HG03354 (cell line): ENCODE data around the gene PIAS1.
"Not testable (repeated sequence)": the region's sequence is repeated elsewhere in the genome, so short reads cannot be mapped to it uniquely, and the experiment has no call there.

ENCODE experiments used
- ATAC-seq: cut with Tn5 transposase; IDR thresholded peaks from one replicate; pipeline ENCODE4 v1.9.1; 2021; ENCODE audit warnings: mild to moderate bottlenecking; ENCODE audit not compliant: unreplicated experiment, poor library complexity, severe bottlenecking

The PIAS1 gene

DNA sequence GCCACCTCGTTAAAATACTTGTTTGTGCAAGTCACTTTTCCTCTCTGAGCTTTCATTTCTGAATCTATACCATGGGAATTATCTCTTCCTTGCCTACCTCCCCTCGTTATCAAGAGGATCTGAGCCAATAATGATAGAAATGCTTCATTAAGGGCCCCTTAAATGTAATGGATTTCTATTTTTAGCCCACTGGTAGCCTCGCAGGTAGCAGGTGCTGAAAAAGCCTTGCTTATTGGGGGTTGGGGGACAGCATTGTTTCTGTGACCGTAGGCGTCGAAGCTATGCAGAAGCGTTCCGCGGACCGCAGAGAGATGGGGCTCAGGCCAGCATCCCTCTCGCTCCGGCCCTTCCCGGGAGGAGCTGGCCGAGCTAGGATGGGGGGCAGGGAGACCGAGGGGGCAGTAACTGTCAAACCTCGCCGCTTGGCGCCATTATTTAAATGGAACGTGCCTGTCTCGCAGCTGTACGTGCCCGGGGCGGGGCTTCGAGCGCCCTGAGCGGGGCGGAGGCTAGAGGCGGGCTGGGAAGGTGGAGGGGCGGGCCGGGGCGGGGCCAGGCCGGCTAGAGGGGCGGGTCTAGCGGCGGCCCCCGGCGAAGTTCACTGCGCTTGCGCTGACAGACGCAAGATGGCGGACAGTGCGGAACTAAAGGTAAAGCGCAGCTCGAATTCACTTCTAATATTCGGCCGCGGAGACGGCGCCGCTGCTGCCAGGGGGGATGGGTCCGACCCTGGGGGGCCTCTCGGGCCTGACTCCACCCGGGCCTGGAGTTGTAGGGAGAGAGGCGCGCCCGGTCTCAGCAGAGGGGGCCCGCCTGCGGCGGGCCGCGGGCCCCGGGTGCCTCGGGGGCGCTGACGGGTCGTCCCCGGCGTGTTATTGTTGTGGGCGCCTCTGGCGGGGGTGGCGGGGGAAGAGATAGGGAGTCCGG, at the start of gene PIAS1:
Gene PIAS1, plus strand, starts transcription at position 615 of the 927 bp plus-strand sequence. Its CDS starts 12 bp downstream, at position 627.
- peak; percentile 81 for ATAC-seq

DNA sequence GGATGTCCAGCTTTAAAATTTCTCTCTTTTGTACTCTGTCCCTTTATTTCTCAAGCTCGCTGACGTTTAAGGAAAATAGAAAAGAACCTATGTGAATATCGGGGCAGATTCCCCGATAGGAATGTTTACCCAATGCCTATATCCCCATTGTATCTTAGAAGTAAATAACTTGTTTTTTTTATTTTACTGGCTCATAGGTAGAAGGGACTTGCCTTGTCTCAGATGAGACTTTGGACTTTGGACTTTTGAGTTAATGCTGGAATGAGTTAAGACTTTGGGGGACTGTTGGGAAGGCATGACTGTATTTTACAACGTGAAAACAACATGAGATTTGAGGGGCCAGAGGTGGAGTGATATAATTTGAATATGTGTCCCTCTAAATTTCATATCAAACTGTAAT, 46.5 kb upstream of the PIAS1 start:
- not testable (repeated sequence) for ATAC-seq

- no peak for ATAC-seq
These were observed 43.6 kb upstream of the PIAS1 start for GRCh38 chr15:68010361-68011153.

DNA sequence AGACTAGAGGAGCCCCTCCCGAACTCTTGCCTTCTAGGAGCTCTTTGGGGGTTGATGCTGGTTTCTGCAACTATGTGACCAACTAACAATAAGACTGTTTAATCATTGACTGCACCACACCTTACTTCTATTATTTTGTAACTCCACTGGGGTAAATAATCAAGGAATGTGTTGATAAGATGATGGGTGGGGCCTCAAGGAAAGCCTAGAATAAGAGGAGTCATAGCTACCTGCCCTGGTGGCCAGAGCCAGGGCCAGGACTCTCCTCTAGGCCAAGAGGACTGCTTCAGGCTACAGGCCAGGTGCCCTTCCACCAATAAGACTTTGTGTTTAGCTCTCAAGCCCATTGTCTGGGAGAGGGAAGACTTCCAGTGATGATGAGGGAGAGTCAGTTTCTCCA, 41.2 kb upstream of the PIAS1 start:
- no peak for ATAC-seq

GRCh38 chr15:68014219-68014618, 39.9 kb upstream of the PIAS1 start:
- ATAC-seq, result no peak

DNA sequence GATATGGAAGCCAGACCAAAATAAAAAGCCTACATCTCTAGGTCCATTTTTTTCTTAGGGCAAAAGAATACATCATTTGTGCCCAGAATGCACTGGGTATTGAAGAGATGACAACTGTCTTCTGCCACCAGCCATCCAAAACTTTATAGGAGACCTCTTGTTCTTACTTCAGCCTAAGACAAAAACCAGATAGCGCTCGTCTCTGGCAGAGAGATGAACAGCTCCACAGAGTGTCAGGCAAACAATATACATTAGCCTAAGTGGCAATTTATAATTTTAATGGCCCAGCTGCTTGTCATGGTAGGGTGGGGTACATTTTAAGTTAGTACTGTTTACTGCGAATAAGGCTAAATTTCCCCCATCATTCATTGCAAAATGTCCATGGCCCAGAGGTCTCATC, 38.9 kb upstream of the PIAS1 start:
- ATAC-seq, result no peak

GRCh38 chr15:68017201-68017600, 36.9 kb upstream of the PIAS1 start:
- ATAC-seq, result no peak

DNA sequence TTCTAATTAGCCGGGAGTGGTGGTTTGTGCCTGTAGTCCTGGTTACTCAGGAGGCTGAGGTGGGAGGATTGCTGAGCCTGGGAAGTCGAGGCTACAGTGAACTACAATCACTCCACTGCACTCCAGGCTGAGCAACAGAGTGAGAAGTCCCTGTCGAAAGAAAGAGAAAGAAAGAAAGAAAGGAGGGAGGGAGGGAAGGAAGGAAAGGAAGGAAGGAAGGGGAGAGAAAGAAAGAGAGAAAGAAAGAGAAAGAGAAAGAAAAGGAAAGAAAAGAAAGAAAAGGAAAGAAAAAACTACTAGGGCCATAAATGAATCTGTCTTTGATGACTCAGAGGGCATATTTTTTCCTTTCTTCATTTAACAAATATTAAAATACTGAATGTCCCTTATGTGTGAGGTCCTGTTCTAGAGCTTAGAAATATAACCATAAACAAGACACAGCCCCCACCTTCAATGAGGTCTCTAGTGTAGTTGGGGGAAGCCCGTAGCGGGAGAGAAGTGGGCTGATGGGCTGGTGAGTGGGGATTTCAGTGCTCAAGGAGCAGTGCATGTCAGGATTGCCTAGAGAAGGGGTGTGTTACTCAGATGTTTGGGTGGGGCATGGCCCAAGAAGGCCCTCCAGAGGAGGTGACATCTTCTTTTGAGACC, 35.2 kb upstream of the PIAS1 start:
- ATAC-seq, result no peak

DNA sequence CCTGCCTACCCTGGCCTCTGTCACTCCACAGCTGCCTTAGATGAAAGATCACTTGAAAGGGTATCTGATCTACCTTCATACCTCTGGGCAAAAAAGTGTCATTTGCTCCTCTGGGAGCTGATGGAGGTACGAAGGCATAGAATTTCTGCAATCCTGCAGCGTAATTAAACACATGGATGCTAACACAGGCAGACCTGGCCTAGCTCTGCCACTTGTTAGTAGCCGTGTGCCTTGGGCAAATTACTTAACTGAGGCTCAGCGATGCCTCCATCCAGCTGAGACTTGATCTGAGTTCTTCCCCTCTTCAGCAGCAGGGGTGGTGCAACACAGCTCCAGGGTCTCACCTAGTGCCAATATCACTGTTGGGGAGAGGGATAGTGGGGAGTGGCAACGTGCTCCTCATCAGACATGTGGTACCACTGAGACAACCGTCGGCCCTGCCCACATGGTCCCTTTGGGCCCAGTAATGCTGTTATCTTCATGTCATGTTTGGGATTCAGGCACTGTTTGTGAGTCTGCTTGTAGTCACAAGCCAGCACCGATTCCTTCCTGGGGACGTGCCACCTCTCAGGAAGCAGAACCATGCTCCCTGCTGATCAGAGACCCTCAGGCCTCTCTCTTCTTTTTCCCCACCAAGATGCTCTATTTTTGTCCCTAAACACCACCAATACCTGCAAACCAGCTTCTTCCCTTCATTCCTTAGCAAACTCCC, 34.1 kb upstream of the PIAS1 start:
- no peak for ATAC-seq

DNA sequence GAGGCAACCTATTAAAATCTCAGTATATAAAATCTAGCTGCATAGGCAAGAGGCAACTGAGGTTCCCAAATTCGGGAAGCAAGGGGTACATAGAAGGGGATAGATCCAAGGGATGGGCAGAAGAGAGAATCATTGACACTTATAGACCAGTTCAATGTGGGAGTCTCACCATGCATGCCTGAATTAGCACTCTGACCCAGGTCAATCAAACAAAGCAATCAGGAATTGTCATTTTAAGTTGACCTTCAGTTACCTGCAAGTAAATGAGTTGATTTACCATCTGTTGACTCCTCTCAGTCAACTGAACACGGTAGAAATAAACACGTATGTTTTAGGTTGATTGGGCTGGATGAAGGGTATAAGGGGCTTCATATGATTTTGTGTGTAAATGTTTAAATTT, 33.4 kb upstream of the PIAS1 start:
- no peak for ATAC-seq

DNA sequence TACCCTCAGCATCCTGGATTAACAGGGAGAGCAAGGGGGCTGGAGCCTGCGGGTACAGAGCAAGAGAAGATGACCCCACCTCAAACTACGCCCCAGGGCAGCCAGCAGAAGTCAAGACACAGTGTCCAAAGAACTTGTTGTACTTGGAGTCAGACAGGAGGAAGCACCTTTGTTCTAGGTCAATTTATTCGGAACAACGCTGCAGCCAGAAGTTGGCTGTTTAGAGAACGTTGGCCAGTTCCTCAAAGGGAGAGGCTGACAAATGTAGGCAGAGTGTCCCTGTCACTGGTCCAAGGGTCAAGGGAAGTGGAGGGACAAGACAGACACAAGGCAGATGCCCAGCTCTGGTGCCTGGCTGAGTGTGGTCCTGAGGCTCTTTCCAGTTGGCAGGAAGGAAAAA, 32.1 kb upstream of the PIAS1 start:
- no peak for ATAC-seq

- ATAC-seq, result no peak
These were observed 30.6 kb upstream of the PIAS1 start for GRCh38 chr15:68023307-68024101.

DNA sequence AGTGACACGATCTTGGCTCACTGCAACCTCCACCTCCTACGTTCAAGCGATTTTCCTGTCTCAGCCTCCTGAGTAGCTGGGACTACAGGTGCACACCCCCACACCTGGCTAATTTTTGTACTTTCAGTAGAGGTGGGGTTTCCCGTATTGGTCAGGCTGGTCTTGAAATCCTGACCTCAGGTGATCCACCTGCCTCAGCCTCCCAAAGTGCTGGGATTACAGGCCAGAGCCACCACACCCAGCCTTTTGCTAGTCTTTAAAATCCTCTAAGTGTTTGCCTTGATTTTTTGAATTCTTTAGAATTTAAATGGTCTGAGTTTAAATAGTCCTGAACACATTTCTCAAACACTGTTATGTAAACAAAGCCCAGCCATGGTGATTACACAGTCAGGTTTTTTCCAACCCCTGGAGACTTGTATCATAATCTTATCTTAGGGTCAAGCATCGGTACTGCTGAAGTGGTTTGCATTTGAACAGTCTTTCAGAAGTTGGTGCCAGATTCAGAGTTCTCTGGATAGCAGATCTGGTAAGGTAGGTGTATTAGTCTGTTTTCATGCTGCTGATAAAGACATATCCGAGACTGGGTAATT, 28.2 kb upstream of the PIAS1 start:
- no peak for ATAC-seq

- no peak for ATAC-seq
These were observed 26.7 kb upstream of the PIAS1 start for GRCh38 chr15:68027388-68027787.

- ATAC-seq, result no peak
These were observed 25.8 kb upstream of the PIAS1 start for GRCh38 chr15:68028137-68028887.

DNA sequence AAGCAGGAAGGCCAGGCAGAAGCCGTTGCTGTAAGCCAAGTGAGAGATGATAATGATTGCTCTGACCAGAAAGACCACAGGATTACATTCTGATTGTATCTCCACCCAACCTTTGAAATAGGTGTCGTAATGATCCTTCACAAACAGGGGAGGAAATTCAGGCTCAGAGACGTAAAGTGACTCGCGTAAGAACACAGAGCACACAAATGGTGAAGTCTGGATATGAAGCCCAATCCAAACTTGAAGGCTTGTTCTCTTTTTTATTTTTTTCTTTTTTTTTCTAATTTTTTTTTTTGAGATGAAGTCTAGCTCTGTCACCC, 25.3 kb upstream of the PIAS1 start:
- ATAC-seq, result no peak

GRCh38 chr15:68029959-68030358, 24.2 kb upstream of the PIAS1 start:
- no peak for ATAC-seq

DNA sequence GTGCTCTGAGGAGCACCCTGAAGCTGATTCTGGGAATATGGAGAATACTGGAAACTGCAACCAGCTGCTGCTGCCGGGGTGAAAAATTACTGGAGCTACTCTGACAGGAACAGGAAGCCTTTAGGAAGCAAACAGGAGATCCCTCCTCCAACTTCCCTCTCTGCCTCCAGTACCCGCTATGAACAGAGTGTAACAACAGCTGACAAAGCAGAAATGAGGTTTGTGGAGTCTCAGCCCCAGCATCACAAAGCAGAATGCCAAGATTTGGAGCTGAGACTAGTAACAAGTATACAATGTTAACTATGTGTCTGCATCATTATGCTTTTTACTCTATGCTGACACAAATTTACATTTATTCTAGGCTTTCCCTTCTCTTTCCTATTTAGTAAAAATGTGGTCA, 22.7 kb upstream of the PIAS1 start:
- ATAC-seq, result no peak
